Epidermal melanocyte (primary cell): Measurements from ENCODE around the gene RFPL1.

Source experiments
- DNase-seq: peaks from one replicate; pipeline ENCODE4 v3.0.0; 2011; ENCODE audit warnings: low spot score; ENCODE audit not compliant: insufficient read length

RFPL1 gene

GRCh38 chr22:29442976-29443375 is 4.6 kb downstream of the RFPL1 start:
- no peak for DNase-seq

- DNase-seq = no peak
These were observed 5.1 kb downstream of the RFPL1 start for GRCh38 chr22:29443452-29443851.

- no peak for DNase-seq
These were observed 5.7 kb downstream of the RFPL1 start for GRCh38 chr22:29443861-29444792.

- DNase-seq = no peak
These were observed 7.1 kb downstream of the RFPL1 start for GRCh38 chr22:29445508-29445907.

- no peak for DNase-seq
These were observed 9.5 kb downstream of the RFPL1 start for GRCh38 chr22:29447906-29448305.

GRCh38 chr22:29449296-29449875 is 11.0 kb downstream of the RFPL1 start:
- no peak for DNase-seq

- DNase-seq = no peak
These were observed 11.8 kb downstream of the RFPL1 start for GRCh38 chr22:29450222-29450621.

- DNase-seq = no peak
These were observed 13.5 kb downstream of the RFPL1 start for GRCh38 chr22:29451863-29452262.

- no peak for DNase-seq
These were observed 15.9 kb downstream of the RFPL1 start for GRCh38 chr22:29454276-29454675.

GRCh38 chr22:29456211-29456671 is 17.9 kb downstream of the RFPL1 start:
- no peak for DNase-seq

GRCh38 chr22:29457730-29458129 is 19.3 kb downstream of the RFPL1 start:
- no peak for DNase-seq

- DNase-seq = no peak
These were observed 20.2 kb downstream of the RFPL1 start for GRCh38 chr22:29458551-29458950.

GRCh38 chr22:29459773-29460172 is 21.4 kb downstream of the RFPL1 start:
- DNase-seq = no peak

- no peak for DNase-seq
These were observed 22.9 kb downstream of the RFPL1 start for GRCh38 chr22:29461263-29461662.

- DNase-seq = peak; percentile 7
These were observed 25.2 kb downstream of the RFPL1 start for GRCh38 chr22:29463629-29464028.

- no peak for DNase-seq
These were observed 26.2 kb downstream of the RFPL1 start for GRCh38 chr22:29464581-29464980.

- peak; percentile 5 for DNase-seq
These were observed 31.4 kb downstream of the RFPL1 start for GRCh38 chr22:29469755-29470154.

GRCh38 chr22:29470159-29470855 is 31.9 kb downstream of the RFPL1 start:
- DNase-seq = peak; percentile 26

GRCh38 chr22:29473001-29473400 is 34.6 kb downstream of the RFPL1 start:
- no peak for DNase-seq

- no peak for DNase-seq
These were observed 37.2 kb downstream of the RFPL1 start for GRCh38 chr22:29475550-29475949.

GRCh38 chr22:29476116-29476515 is 37.7 kb downstream of the RFPL1 start:
- DNase-seq = peak; percentile 15

- DNase-seq = peak; percentile 9
These were observed 39.4 kb downstream of the RFPL1 start for GRCh38 chr22:29477723-29478318.
